Smooth muscle cell (in vitro differentiated cells): ENCODE measurements around the gene NRP1. TPM values are rescaled to one million over a fixed set of nuclear protein-coding genes. Genes with fewer than 3 reads are reported as not detected.
A peak's percentile ranks its signal among the peaks of the same experiment; 100 is the strongest.

Source experiments
- DNase-seq: peaks from one replicate; lab custom pipeline; 2025; ENCODE audit not compliant: unreplicated experiment; lab: John Stamatoyannopoulos, UW
- H2AFZ ChIP-seq: fragments of 200-600 bp; sonication (generic); 2 replicates; pipeline ENCODE4 v1.6.0; 2016; ENCODE audit warnings: antibody characterized with exemption, low read depth, mild to moderate bottlenecking
- H3F3A ChIP-seq: fragments of 200-600 bp; sonication (generic); 2 replicates; pipeline ENCODE4 v1.6.0; 2017; ENCODE audit warnings: antibody characterized with exemption, low read depth
- H3K27ac ChIP-seq: fragments of 200-600 bp; sonication (generic); 2 replicates; pipeline ENCODE4 v1.5.1; 2016; ENCODE audit warnings: low read depth, mild to moderate bottlenecking
- H3K27me3 ChIP-seq: fragments of 200-600 bp; sonication (generic); 2 replicates; pipeline ENCODE4 v1.6.1; 2016; ENCODE audit warnings: low read depth, mild to moderate bottlenecking
- H3K36me3 ChIP-seq: fragments of 200-600 bp; sonication (generic); 2 replicates; pipeline ENCODE4 v1.5.1; 2016; ENCODE audit warnings: low read depth
- H3K4me1 ChIP-seq: fragments of 200-600 bp; sonication (generic); 2 replicates; pipeline ENCODE4 v1.5.1; 2016; ENCODE audit warnings: low read depth
- H3K4me2 ChIP-seq: fragments of 200-600 bp; sonication (generic); 2 replicates; pipeline ENCODE4 v1.6.0; 2016; ENCODE audit warnings: mild to moderate bottlenecking
- H3K4me3 ChIP-seq: fragments of 200-600 bp; sonication (generic); 2 replicates; pipeline ENCODE4 v1.5.1; 2016; ENCODE audit warnings: mild to moderate bottlenecking
- H3K79me2 ChIP-seq: fragments of 200-600 bp; sonication (generic); 2 replicates; pipeline ENCODE4 v1.6.0; 2016; ENCODE audit warnings: low read depth, mild to moderate bottlenecking
- H3K9ac ChIP-seq: fragments of 200-600 bp; sonication (generic); 2 replicates; pipeline ENCODE4 v1.6.0; 2016; ENCODE audit warnings: low read depth
- H3K9me3 ChIP-seq: fragments of 200-600 bp; sonication (generic); replicated peaks from 2 replicates; pipeline ENCODE4 v1.5.1; 2016; ENCODE audit warnings: low read depth
- H4K20me1 ChIP-seq: fragments of 200-600 bp; sonication (generic); 2 replicates; pipeline ENCODE4 v1.6.0; 2016; ENCODE audit warnings: low read depth
- CTCF ChIP-seq: fragments of 200-600 bp; sonication (generic); IDR thresholded peaks from 2 replicates; pipeline ENCODE4 v1.5.1; 2017; ENCODE audit warnings: borderline replicate concordance, mild to moderate bottlenecking, antibody characterized with exemption; ENCODE audit not compliant: insufficient read depth, poor library complexity, severe bottlenecking
- WGBS: methylation state at CpG from one replicate; pipeline ENCODE4 v1.1.7; 2016; ENCODE audit warnings: low lambda C conversion rate; 5-methylcytosine and 5-hydroxymethylcytosine counted together
- polyA plus RNA-seq: library from polyadenylated mRNA; unstranded; fragments of >200 nt; fragmentation: Nextera tagmentation; extraction: Ambion mirVana; gene quantifications from 2 replicates; pipeline ENCODE4 v1.2.1, GENCODE V29; 2016
- total RNA-seq: library from RNA; depleted of rRNA; stranded (reverse); fragments of >200 nt; gene quantifications from 2 replicates; pipeline ENCODE4 v1.2.3, GENCODE V29; 2014

The NRP1 gene
- total and polyA plus RNA-seq, 2 experiments from 2014 or later = 74.8 to 80.4 TPM

DNA sequence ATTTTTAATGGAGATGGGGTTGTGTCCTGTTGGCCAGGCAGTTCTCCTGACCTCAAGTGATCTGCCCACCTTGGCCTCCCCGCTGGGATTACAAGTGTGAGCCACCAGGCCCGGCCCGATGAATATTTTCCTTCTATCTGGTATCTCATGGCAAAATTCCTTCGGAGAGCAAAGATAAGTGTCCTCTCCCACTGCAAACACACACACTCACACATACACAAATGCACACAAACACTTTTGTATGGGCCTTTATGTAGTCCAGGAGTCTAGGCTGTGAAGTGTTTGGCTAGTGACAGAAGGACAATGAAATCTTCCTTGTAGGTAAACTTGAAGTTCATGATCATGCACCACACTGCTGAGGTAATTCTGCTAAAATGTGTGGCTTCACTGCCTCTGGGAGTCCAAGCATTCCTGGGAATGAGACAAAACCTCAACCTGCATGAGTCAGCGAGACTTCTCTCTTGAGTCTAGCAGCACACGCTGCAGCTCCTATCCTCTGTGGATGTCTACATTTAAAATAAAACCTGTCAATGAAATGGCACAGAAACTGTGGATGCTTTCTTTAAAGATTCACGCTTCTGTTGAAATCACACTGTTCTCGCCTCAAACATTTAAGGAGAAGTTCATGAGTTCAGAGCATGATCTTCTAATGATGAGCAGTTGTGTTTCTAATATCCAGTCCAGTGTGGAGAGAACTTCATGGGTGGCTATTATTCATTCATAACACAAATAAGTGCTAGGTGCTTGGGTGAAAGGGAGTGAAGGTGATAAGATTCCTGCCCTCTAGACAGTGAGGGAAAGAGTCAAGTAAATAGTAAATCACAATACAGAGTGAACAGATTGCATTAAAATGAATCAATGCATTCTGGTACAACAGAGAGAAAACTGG lies 96.5 kb downstream of the NRP1 start:
- Histone ChIP-seq H3K36me3 (no peaks in the 10 kb centered on the region), H4K20me1 (no peaks in the 10 kb centered on the region), H3K9me3 (no peaks in the 10 kb centered on the region), H3K79me2 (peaks cover 7% of the 10 kb centered on the region), H3K4me2 (peak overlapping the region; percentile 60), H3K4me1 (peaks cover 30% of the 10 kb centered on the region), H3F3A (peaks cover 53% of the 10 kb centered on the region), H3K4me3 (no peak overlapping the region), H3K27me3 (no peaks in the 10 kb centered on the region), H3K9ac (peak overlapping the region; percentile 69), H3K27ac (peak overlapping the region; percentile 95), H2AFZ (no peak overlapping the region)
- DNase-seq = no peak
- no peak for TF ChIP-seq CTCF
- WGBS = 26% methylated on average over 8 of the region's 8 CpGs

GRCh38 chr10:33236916-33237315 lies 97.6 kb downstream of the NRP1 start:
- no peaks in the 10 kb centered on the region for H3K9me3 ChIP-seq
- H3K27me3 ChIP-seq = no peaks in the 10 kb centered on the region
- H3F3A ChIP-seq = peaks cover 53% of the 10 kb centered on the region
- H3K4me3 ChIP-seq = no peak overlapping the region
- H2AFZ ChIP-seq = no peak overlapping the region
- peaks cover 27% of the 10 kb centered on the region for H3K4me1 ChIP-seq
- TF ChIP-seq CTCF = no peak
- WGBS = 59% methylated on average over 6 of the region's 6 CpGs
- no peaks in the 10 kb centered on the region for H3K36me3 ChIP-seq
- H3K27ac ChIP-seq = peak overlapping the region; percentile 95
- no peaks in the 10 kb centered on the region for H4K20me1 ChIP-seq
- no peak for DNase-seq
- peaks cover 4% of the 10 kb centered on the region for H3K79me2 ChIP-seq
- no peak overlapping the region for H3K9ac ChIP-seq
- peak overlapping the region; percentile 7 for H3K4me2 ChIP-seq

- 66% methylated on average over 3 of the region's 3 CpGs for WGBS
- peaks cover 6% of the 10 kb centered on the region for H3K79me2 ChIP-seq
- no peaks in the 10 kb centered on the region for H3K36me3 ChIP-seq
Observed at GRCh38 chr10:33235951-33236350, 98.5 kb downstream of the NRP1 start.

More at GRCh38 chr10:33235951-33236350, 98.5 kb downstream of the NRP1 start:
- peaks cover 27% of the 10 kb centered on the region for H3K4me1 ChIP-seq
- no peak for TF ChIP-seq CTCF
- no peak overlapping the region for H2AFZ ChIP-seq
- no peaks in the 10 kb centered on the region for H3K27me3 ChIP-seq
- no peaks in the 10 kb centered on the region for H3K9me3 ChIP-seq
- no peak for DNase-seq
- no peaks in the 10 kb centered on the region for H4K20me1 ChIP-seq
- no peak overlapping the region for H3K4me3 ChIP-seq
- peak overlapping the region; percentile 95 for H3K27ac ChIP-seq
- H3F3A ChIP-seq = peaks cover 49% of the 10 kb centered on the region
- H3K4me2 ChIP-seq = peak overlapping the region; percentile 57
- no peak overlapping the region for H3K9ac ChIP-seq
